ENCODE data around the gene CFAP20DC.
"Not testable (repeated sequence)": the region's sequence is repeated elsewhere in the genome, so short reads cannot be mapped to it uniquely, and the experiment has no call there.

Gene CFAP20DC

GRCh38 chr3:59049671-59050331, at the start of gene CFAP20DC:
TSS of gene CFAP20DC (minus strand) at chr3:59050025. CDS start at chr3:59049631, 394 bp downstream.
- peak; percentile 66 to 70 for DNase-seq (ENCODE audit: low read depth in 2 of 2, low spot score in 1 of 2)

- not testable (repeated sequence) for DNase-seq (ENCODE audit: low read depth in 2 of 2, low spot score in 1 of 2)
Observed at GRCh38 chr3:59098516-59098915, 48.7 kb upstream of the CFAP20DC start.

GRCh38 chr3:59094446-59094845, 44.6 kb upstream of the CFAP20DC start:
- no peak for DNase-seq (ENCODE audit: low read depth in 2 of 2, low spot score in 1 of 2)

- no peak for DNase-seq (ENCODE audit: low read depth in 2 of 2, low spot score in 1 of 2)
Observed at GRCh38 chr3:59093521-59093920, 43.7 kb upstream of the CFAP20DC start.

GRCh38 chr3:59088761-59089160, 38.9 kb upstream of the CFAP20DC start:
- no peak for DNase-seq (ENCODE audit: low read depth in 2 of 2, low spot score in 1 of 2)

- no peak for DNase-seq (ENCODE audit: low read depth in 2 of 2, low spot score in 1 of 2)
Observed at GRCh38 chr3:59085976-59086375, 36.2 kb upstream of the CFAP20DC start.

GRCh38 chr3:59084583-59084982, 34.8 kb upstream of the CFAP20DC start:
- DNase-seq (ENCODE audit: low read depth in 2 of 2, low spot score in 1 of 2): no peak

- DNase-seq (ENCODE audit: low read depth in 2 of 2, low spot score in 1 of 2): no peak
Observed at GRCh38 chr3:59082106-59082505, 32.3 kb upstream of the CFAP20DC start.

- DNase-seq (ENCODE audit: low read depth in 2 of 2, low spot score in 1 of 2): no peak
Observed at GRCh38 chr3:59081071-59081470, 31.2 kb upstream of the CFAP20DC start.

GRCh38 chr3:59079962-59080361, 30.1 kb upstream of the CFAP20DC start:
- no peak for DNase-seq (ENCODE audit: low read depth in 2 of 2, low spot score in 1 of 2)

- no peak for DNase-seq (ENCODE audit: low read depth in 2 of 2, low spot score in 1 of 2)
Observed at GRCh38 chr3:59074764-59075163, 24.9 kb upstream of the CFAP20DC start.

GRCh38 chr3:59072681-59073080, 22.9 kb upstream of the CFAP20DC start:
- DNase-seq (ENCODE audit: low read depth in 2 of 2, low spot score in 1 of 2): no peak

- DNase-seq (ENCODE audit: low read depth in 2 of 2, low spot score in 1 of 2): no peak
Observed at GRCh38 chr3:59069838-59070237, 20.0 kb upstream of the CFAP20DC start.

GRCh38 chr3:59065240-59065639, 15.4 kb upstream of the CFAP20DC start:
- no peak for DNase-seq (ENCODE audit: low read depth in 2 of 2, low spot score in 1 of 2)

- DNase-seq (ENCODE audit: low read depth in 2 of 2, low spot score in 1 of 2): no peak
Observed at GRCh38 chr3:59064728-59065127, 14.9 kb upstream of the CFAP20DC start.

- DNase-seq (ENCODE audit: low read depth in 2 of 2, low spot score in 1 of 2): no peak
Observed at GRCh38 chr3:59064276-59064675, 14.5 kb upstream of the CFAP20DC start.

- no peak for DNase-seq (ENCODE audit: low read depth in 2 of 2, low spot score in 1 of 2)
Observed at GRCh38 chr3:59056706-59057105, 6.9 kb upstream of the CFAP20DC start.

- DNase-seq (ENCODE audit: low read depth in 2 of 2, low spot score in 1 of 2): no peak
Observed at GRCh38 chr3:59052803-59053411, 3.1 kb upstream of the CFAP20DC start.

- not testable (repeated sequence) for DNase-seq (ENCODE audit: low read depth in 2 of 2, low spot score in 1 of 2)
Observed at GRCh38 chr3:59050811-59051414, 1.1 kb upstream of the CFAP20DC start.

GRCh38 chr3:59046839-59047238, 3.0 kb downstream of the CFAP20DC start:
- no peak for DNase-seq (ENCODE audit: low read depth in 2 of 2, low spot score in 1 of 2)

- no peak for DNase-seq (ENCODE audit: low read depth in 2 of 2, low spot score in 1 of 2)
Observed at GRCh38 chr3:59043391-59043790, 6.4 kb downstream of the CFAP20DC start.

GRCh38 chr3:59040902-59041301, 8.9 kb downstream of the CFAP20DC start:
- DNase-seq (ENCODE audit: low read depth in 2 of 2, low spot score in 1 of 2): no peak

GRCh38 chr3:59027607-59028006, 22.2 kb downstream of the CFAP20DC start:
- DNase-seq (ENCODE audit: low read depth in 2 of 2, low spot score in 1 of 2): no peak

Data from stimulated activated CD8-positive, alpha-beta memory T cell treated with anti-CD3 and anti-CD28 coated beads, Interleukin-4, amount 100 ng/mL, for 4 hours (primary cell).